ENCODE results near the gene ALK.

- no peak for TF ChIP-seq YY1 (IDR thresholded peaks at IDR 0.05; ENCODE audit: low read depth)
- no peak for TF ChIP-seq MAX (IDR thresholded peaks at IDR 0.05)
- no peak for TF ChIP-seq FOXM1 (IDR thresholded peaks at IDR 0.05; ENCODE audit: borderline replicate concordance, low read depth)
- TF ChIP-seq RAD21 (IDR thresholded peaks at IDR 0.05; ENCODE audit: low read depth), result no peak
- no peak for TF ChIP-seq EP300 (IDR thresholded peaks at IDR 0.05; ENCODE audit: borderline replicate concordance)
- no peak for TF ChIP-seq REST (IDR thresholded peaks at IDR 0.05; ENCODE audit: low read depth)
- TF ChIP-seq USF1 (IDR thresholded peaks at IDR 0.05), result no peak
- TF ChIP-seq TAF1 (IDR thresholded peaks at IDR 0.05; ENCODE audit: low read depth), result no peak
- TF ChIP-seq CEBPB (IDR thresholded peaks at IDR 0.05), result no peak
- no peak for TF ChIP-seq EGR1 (IDR thresholded peaks at IDR 0.05)
- no peak for TF ChIP-seq NFIC (IDR thresholded peaks at IDR 0.05)
- no peak for TF ChIP-seq TCF12 (IDR thresholded peaks at IDR 0.05; ENCODE audit: low read depth)
- no peak for TF ChIP-seq ZBTB7A (IDR thresholded peaks at IDR 0.05; ENCODE audit: low read depth)
- no peak for TF ChIP-seq CREB1 (IDR thresholded peaks at IDR 0.05; ENCODE audit: low read depth)
Observed at GRCh38 chr2:29839306-29839705, 82.1 kb downstream of the ALK start.

Measured in Ishikawa (cell line).